NT2/D1 (cell line): ENCODE results near the gene BCL11B.

Experiments used
- SUZ12 ChIP-seq: IDR thresholded peaks from 2 replicates; pipeline ENCODE4 v1.6.1; 2011; ENCODE audit not compliant: insufficient read length, insufficient read depth; ENCODE audit errors: extremely low read depth
- YY1 ChIP-seq: IDR thresholded peaks from 2 replicates; pipeline ENCODE4 v1.6.1; 2011; ENCODE audit not compliant: insufficient read length, insufficient read depth
- ZNF274 ChIP-seq: IDR thresholded peaks from 2 replicates; pipeline ENCODE4 v1.6.1; 2011; ENCODE audit warnings: mild to moderate bottlenecking, low read depth, low read length

DNA sequence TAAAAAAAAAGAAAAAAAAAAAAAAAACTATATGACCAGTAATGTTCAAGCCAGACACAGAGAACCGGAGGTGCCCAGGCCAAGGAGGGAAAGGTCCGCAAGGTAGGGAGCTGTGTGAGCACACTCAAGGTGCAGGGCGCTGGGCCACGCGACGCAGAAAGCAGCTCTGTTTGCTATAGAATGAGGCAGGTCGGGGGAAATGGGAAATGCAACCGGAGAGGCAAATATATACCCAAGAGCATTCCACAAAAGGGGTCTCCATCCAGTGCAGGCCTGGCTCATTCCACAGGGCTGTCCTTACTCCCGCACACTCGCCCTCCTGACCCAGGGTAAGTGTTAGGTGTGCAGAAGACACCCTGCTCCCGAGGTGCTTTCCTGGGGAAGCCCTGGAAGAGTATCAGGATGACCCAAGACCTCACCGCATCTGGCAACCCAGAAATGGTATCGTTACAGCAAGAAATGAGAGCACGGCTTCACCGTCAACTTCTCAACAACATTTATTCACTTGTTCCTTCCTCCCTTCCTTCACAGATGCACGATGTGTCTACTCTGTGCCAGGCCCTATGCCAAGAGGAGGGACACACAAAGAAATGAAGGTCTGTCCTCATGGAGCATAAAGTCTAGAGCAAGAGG, 86.4 kb downstream of the BCL11B start:
- TF ChIP-seq ZNF274 (no peak), YY1 (no peak), SUZ12 (no peak)
